Upper lobe of left lung (tissue), 4 donors: Measurements from ENCODE around the gene ASPA.

ENCODE experiments used
- POLR2AphosphoS5 ChIP-seq, 2 donors: sonication (generic); formaldehyde crosslinking; IDR thresholded peaks; one replicate each; pipeline ENCODE4 v1.5.1; 2017; ENCODE audit warnings: antibody characterized with exemption in 2 of 2
- TF ChIP-seq, protein P1 (sequence below), 6 experiments: fragments of 450-650 bp in 4 of 6; fragments of 200-600 bp in 2 of 6; sonication (generic) in 2 of 6; IDR thresholded peaks; one replicate each; pipeline ENCODE4 v1.5.1; 2016 to 2019; ENCODE audit warnings: antibody characterized with exemption in 6 of 6

DNA sequence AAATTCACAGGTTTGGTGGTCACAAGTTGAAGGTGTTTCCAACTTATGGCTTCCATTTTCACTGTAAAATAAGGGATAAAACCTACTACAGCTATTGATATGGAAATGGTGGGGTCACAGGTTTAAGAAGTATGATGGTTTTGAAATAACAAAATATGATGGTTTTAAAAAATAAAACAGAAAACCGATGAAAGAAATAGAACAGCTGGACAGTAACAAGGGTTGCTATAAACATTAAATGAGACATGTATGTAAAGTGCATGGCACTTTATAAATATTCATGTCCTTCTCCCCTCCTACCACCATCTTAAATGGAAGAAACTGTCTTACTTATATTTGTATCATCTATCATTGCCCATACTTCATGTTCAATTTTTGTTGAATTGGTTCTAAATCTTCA is 31.3 kb downstream of the ASPA start:
- no peak for TF ChIP-seq POLR2AphosphoS5 (IDR thresholded peaks at IDR 0.05)
- TF ChIP-seq, protein P1, sequence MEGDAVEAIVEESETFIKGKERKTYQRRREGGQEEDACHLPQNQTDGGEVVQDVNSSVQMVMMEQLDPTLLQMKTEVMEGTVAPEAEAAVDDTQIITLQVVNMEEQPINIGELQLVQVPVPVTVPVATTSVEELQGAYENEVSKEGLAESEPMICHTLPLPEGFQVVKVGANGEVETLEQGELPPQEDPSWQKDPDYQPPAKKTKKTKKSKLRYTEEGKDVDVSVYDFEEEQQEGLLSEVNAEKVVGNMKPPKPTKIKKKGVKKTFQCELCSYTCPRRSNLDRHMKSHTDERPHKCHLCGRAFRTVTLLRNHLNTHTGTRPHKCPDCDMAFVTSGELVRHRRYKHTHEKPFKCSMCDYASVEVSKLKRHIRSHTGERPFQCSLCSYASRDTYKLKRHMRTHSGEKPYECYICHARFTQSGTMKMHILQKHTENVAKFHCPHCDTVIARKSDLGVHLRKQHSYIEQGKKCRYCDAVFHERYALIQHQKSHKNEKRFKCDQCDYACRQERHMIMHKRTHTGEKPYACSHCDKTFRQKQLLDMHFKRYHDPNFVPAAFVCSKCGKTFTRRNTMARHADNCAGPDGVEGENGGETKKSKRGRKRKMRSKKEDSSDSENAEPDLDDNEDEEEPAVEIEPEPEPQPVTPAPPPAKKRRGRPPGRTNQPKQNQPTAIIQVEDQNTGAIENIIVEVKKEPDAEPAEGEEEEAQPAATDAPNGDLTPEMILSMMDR (IDR thresholded peaks at IDR 0.05) = no peak
